NOMO-1 (cell line): ENCODE measurements around the gene DCLRE1B.
"Not testable (repeated sequence)": the region's sequence is repeated elsewhere in the genome, so short reads cannot be mapped to it uniquely, and the experiment has no call there.

Source experiments
- DNase-seq, 2 experiments: peaks; one replicate each; lab custom pipeline; 2025; ENCODE audit not compliant: unreplicated experiment in 2 of 2; lab: John Stamatoyannopoulos, UW

DCLRE1B gene

GRCh38 chr1:113946112-113946511, 41.0 kb downstream of the DCLRE1B start:
- DNase-seq: no peak

GRCh38 chr1:113946678-113947387, 41.7 kb downstream of the DCLRE1B start:
- no peak for DNase-seq

- no peak for DNase-seq
Measured at GRCh38 chr1:113947388-113948107, 42.4 kb downstream of the DCLRE1B start.

- not testable (repeated sequence) for DNase-seq
Measured at GRCh38 chr1:113948151-113948550, 43.0 kb downstream of the DCLRE1B start.

- no peak for DNase-seq
Measured at GRCh38 chr1:113949007-113949406, 43.9 kb downstream of the DCLRE1B start.

GRCh38 chr1:113950908-113951307, 45.8 kb downstream of the DCLRE1B start:
- DNase-seq: no peak

GRCh38 chr1:113951719-113952118, 46.6 kb downstream of the DCLRE1B start:
- no peak for DNase-seq

GRCh38 chr1:113957984-113958383, 52.9 kb downstream of the DCLRE1B start:
- DNase-seq: no peak

- DNase-seq: no peak
Measured at GRCh38 chr1:113958691-113959090, 53.6 kb downstream of the DCLRE1B start.

GRCh38 chr1:113963281-113963906, 58.3 kb downstream of the DCLRE1B start:
- DNase-seq: no peak
